PC-3 (cell line): ENCODE results near the gene IRGM. TPM values are rescaled to one million over a fixed set of nuclear protein-coding genes. Genes with fewer than 3 reads are reported as not detected.

Experiments
- ATAC-seq: fragments of 200-7000 bp; cut with Tn5 transposase; 2 replicates; pipeline ENCODE4 v1.9.1; 2020; ENCODE audit warnings: mild to moderate bottlenecking, moderate library complexity
- BruUV-seq: library from RNA; stranded (reverse); fragments of 400-500 nt; replicated peaks from 2 replicates; lab custom pipeline; 2021; lab: Mats Ljungman, UMichigan
- CTCF ChIA-PET: fragments of 300-600 bp; sonication (Branson Sonifier 250); formaldehyde crosslinking; loops from one replicate; lab custom pipeline; 2022; ENCODE audit warnings: antibody characterized with exemption; lab: Charles Lee
- POLR2A ChIA-PET: fragments of 300-600 bp; sonication (Branson Sonifier 250); formaldehyde crosslinking; loops from one replicate; lab custom pipeline; 2022; ENCODE audit warnings: antibody characterized with exemption; ENCODE audit not compliant: unreplicated experiment; lab: Charles Lee
- DNase-seq: peaks from one replicate; pipeline ENCODE4 v3.0.0-alpha.2; 2015
- H2AFZ ChIP-seq: fragments of 300-600 bp; sonication (generic); 2 replicates; pipeline ENCODE4 v1.6.0; 2016; ENCODE audit warnings: antibody characterized with exemption, low read length
- H3F3A ChIP-seq: fragments of 300-600 bp; sonication (generic); one replicate; pipeline ENCODE4 v1.6.0; 2017; ENCODE audit warnings: antibody characterized with exemption, low read length, control low read depth, mild to moderate bottlenecking; ENCODE audit not compliant: unreplicated experiment
- H3K27ac ChIP-seq: fragments of 300-600 bp; sonication (generic); 2 replicates; pipeline ENCODE4 v1.5.1; 2016; ENCODE audit warnings: mild to moderate bottlenecking, low read length
- H3K27me3 ChIP-seq: fragments of 300-600 bp; sonication (generic); 2 replicates; pipeline ENCODE4 v1.6.1; 2016; ENCODE audit warnings: low read length, mixed read lengths
- H3K36me3 ChIP-seq: fragments of 300-600 bp; sonication (generic); 2 replicates; pipeline ENCODE4 v1.6.1; 2016; ENCODE audit warnings: low read depth, mixed run types, low read length, mixed read lengths
- H3K4me1 ChIP-seq: fragments of 300-600 bp; sonication (generic); 2 replicates; pipeline ENCODE4 v1.5.1; 2016; ENCODE audit warnings: low read length; ENCODE audit not compliant: insufficient read depth
- H3K4me2 ChIP-seq: fragments of 300-600 bp; sonication (generic); 2 replicates; pipeline ENCODE4 v1.6.0; 2016; ENCODE audit warnings: low read length
- H3K4me3 ChIP-seq: fragments of 300-600 bp; sonication (generic); 2 replicates; pipeline ENCODE4 v1.5.1; 2016; ENCODE audit warnings: mild to moderate bottlenecking, low read length, mixed read lengths
- H3K79me2 ChIP-seq: fragments of 300-600 bp; sonication (generic); 2 replicates; pipeline ENCODE4 v1.6.1; 2017; ENCODE audit warnings: low read length, mixed read lengths
- H3K9ac ChIP-seq: fragments of 300-600 bp; sonication (generic); 2 replicates; pipeline ENCODE4 v1.6.0; 2016; ENCODE audit warnings: mild to moderate bottlenecking, low read length
- H3K9me2 ChIP-seq: fragments of 300-600 bp; sonication (generic); replicated peaks from 2 replicates; pipeline ENCODE4 v1.6.1; 2016; ENCODE audit warnings: mixed run types, low read length, mixed read lengths
- H3K9me3 ChIP-seq: fragments of 300-600 bp; sonication (generic); 2 replicates; pipeline ENCODE4 v1.6.1; 2016; ENCODE audit warnings: low read length, mixed read lengths
- H4K20me1 ChIP-seq: fragments of 300-600 bp; sonication (generic); 2 replicates; pipeline ENCODE4 v1.6.1; 2016; ENCODE audit warnings: low read length, mixed read lengths
- EZH2 ChIP-seq: fragments of 300-600 bp; sonication (generic); IDR thresholded peaks from one replicate; pipeline ENCODE4 v1.6.1; 2017; ENCODE audit warnings: antibody characterized with exemption, mild to moderate bottlenecking, low read length; ENCODE audit not compliant: unreplicated experiment
- EZH2phosphoT487 ChIP-seq: fragments of 300-600 bp; sonication (generic); IDR thresholded peaks from 2 replicates; pipeline ENCODE4 v1.6.1; 2018; ENCODE audit warnings: mild to moderate bottlenecking, antibody characterized with exemption, low read length, borderline replicate concordance
- intact Hi-C: fragments of 100-400 bp; cut with micrococcal nuclease; formaldehyde crosslinking; loops from 2 replicates; pipeline ENCODE4 v1.9.0; 2023
- total RNA-seq: library from RNA; depleted of rRNA; stranded (reverse); fragments of >200 nt; gene quantifications from 2 replicates; pipeline ENCODE4 v1.2.3, GENCODE V29; 2014
- TF ChIP-seq, protein P1 (sequence below): fragments of 300-600 bp; sonication (generic); conservative IDR thresholded peaks from 2 replicates; pipeline ENCODE4 v1.5.1; 2017; ENCODE audit warnings: antibody characterized with exemption, low read depth, mild to moderate bottlenecking, low read length

IRGM gene
- total RNA-seq, 1 experiment from 2014 or later = not detected

DNA sequence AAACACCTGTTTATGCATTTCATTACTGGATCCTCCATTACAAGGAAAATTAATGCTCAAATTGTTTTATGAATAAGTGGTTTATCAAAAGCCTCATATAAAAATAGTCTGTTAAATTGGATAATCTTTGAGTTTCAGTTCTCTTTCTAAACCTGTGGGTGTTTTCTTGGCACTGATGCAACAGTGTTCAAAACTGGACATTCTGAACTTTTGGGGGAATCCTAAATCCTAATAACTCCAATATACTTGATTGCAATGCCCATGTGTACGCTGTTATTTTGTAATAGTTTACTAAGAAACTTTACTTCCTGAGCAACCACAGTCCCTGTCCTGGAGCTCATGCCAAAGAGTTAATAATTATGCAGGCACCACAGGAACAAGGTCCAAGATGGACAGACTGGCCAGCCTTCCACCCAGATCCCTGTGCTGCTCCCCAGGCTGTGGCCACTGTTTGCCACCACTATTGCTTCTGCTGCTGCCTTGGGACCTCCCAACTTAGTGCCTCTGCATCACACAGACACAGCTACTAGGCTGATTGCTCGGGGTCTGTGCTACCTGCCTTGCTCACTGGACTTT is 14.0 kb downstream of the IRGM start:
- intact Hi-C loops = no loop called here
- H2AFZ ChIP-seq = no peak overlapping the region
- ChIA-PET POLR2A (no interaction called here), CTCF (no interaction called here)
- H4K20me1 ChIP-seq = no peaks in the 10 kb centered on the region
- no peaks in the 10 kb centered on the region for H3K36me3 ChIP-seq
- BruUV-seq = no TSS peak
- H3F3A ChIP-seq = no peaks in the 10 kb centered on the region
- ATAC-seq (no peak), DNase-seq (no peak)
- TF ChIP-seq EZH2 (no peak), EZH2phosphoT487 (no peak)
- TF ChIP-seq, protein P1, sequence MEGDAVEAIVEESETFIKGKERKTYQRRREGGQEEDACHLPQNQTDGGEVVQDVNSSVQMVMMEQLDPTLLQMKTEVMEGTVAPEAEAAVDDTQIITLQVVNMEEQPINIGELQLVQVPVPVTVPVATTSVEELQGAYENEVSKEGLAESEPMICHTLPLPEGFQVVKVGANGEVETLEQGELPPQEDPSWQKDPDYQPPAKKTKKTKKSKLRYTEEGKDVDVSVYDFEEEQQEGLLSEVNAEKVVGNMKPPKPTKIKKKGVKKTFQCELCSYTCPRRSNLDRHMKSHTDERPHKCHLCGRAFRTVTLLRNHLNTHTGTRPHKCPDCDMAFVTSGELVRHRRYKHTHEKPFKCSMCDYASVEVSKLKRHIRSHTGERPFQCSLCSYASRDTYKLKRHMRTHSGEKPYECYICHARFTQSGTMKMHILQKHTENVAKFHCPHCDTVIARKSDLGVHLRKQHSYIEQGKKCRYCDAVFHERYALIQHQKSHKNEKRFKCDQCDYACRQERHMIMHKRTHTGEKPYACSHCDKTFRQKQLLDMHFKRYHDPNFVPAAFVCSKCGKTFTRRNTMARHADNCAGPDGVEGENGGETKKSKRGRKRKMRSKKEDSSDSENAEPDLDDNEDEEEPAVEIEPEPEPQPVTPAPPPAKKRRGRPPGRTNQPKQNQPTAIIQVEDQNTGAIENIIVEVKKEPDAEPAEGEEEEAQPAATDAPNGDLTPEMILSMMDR = no peak
- H3K4me2 ChIP-seq = no peak overlapping the region
- no peak overlapping the region for H3K4me3 ChIP-seq
- no peak overlapping the region for H3K9ac ChIP-seq
- H3K27me3 ChIP-seq = no peaks in the 10 kb centered on the region
- no peaks in the 10 kb centered on the region for H3K9me3 ChIP-seq
- no peaks in the 10 kb centered on the region for H3K79me2 ChIP-seq
- no peaks in the 10 kb centered on the region for H3K9me2 ChIP-seq
- no peak overlapping the region for H3K27ac ChIP-seq
- no peaks in the 10 kb centered on the region for H3K4me1 ChIP-seq

DNA sequence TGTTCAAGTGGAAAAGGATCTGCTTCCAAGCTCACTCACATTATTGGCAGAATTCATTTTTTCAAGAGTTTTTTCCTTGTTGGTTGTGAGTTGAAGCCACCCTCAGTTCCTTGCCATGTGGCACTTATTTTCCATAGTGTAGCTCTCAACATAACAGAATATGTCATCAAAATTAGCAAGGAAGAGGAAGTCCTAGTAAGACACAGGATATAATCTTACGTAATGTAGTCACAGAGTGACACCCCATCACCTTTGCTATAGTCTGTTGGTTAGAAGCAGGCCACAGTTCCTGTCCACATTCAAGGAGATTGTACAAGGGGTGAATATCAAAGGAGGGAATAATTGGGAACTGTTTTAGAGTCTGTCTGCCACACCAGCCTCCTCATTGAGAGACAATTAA is 15.7 kb downstream of the IRGM start:
- ATAC-seq (no peak), DNase-seq (no peak)
- Histone ChIP-seq H2AFZ (no peak overlapping the region), H3F3A (no peaks in the 10 kb centered on the region), H3K4me1 (no peaks in the 10 kb centered on the region), H3K9ac (no peak overlapping the region), H3K4me2 (no peak overlapping the region), H3K9me3 (no peaks in the 10 kb centered on the region; the same call in 1 of the 2 replicates), H3K79me2 (no peaks in the 10 kb centered on the region), H3K27ac (no peak overlapping the region), H3K9me2 (no peaks in the 10 kb centered on the region), H3K27me3 (no peaks in the 10 kb centered on the region), H4K20me1 (no peaks in the 10 kb centered on the region), H3K36me3 (no peaks in the 10 kb centered on the region), H3K4me3 (no peak overlapping the region)
- intact Hi-C loops = no loop called here
- ChIA-PET CTCF (no interaction called here), POLR2A (no interaction called here)
- BruUV-seq = no TSS peak
- TF ChIP-seq, protein P1 = no peak
- no peak for TF ChIP-seq EZH2phosphoT487
- TF ChIP-seq EZH2 = no peak

DNA sequence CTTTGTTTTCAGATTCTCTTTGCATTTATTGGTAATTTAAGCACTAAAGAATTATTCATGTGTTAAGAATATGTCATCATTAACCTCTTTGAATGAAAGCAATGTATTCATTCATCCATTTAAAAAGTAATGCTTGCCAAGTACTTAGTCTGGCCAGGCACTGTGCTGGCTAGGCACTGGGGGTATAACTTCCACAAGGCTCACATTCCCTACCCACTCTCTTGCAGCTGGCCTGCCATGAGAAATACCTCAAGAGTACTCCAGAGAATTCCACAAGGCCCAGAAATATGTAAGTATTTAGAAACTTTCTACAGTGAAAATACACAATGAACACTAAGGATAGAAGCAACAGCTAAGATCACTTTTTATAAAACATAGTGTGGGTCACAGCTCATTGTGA is 33.0 kb downstream of the IRGM start:
- ChIA-PET CTCF (no interaction called here), POLR2A (no interaction called here)
- Histone ChIP-seq H4K20me1 (no peaks in the 10 kb centered on the region), H3K79me2 (no peaks in the 10 kb centered on the region), H3K27ac (no peak overlapping the region), H3K4me3 (no peak overlapping the region), H3K9me2 (no peaks in the 10 kb centered on the region), H3K9ac (no peak overlapping the region), H3K4me2 (no peak overlapping the region), H3K36me3 (no peaks in the 10 kb centered on the region), H2AFZ (no peak overlapping the region), H3K9me3 (peaks cover 25% of the 10 kb centered on the region), H3F3A (no peaks in the 10 kb centered on the region), H3K4me1 (no peaks in the 10 kb centered on the region), H3K27me3 (no peaks in the 10 kb centered on the region)
- intact Hi-C loops = no loop called here
- DNase-seq = no peak
- no peak for ATAC-seq
- TF ChIP-seq, protein P1 = no peak
- TF ChIP-seq EZH2 (no peak), EZH2phosphoT487 (no peak)
- BruUV-seq = no TSS peak
